Measurements from ENCODE around the gene TMEM53.

GRCh38 chr1:44719318-44719717 is 45.0 kb upstream of the TMEM53 start:
- no peak for TF ChIP-seq POLR2A (IDR thresholded peaks at IDR 0.05; ENCODE audit: low read depth, low read length)
- TF ChIP-seq POU2F2 (IDR thresholded peaks at IDR 0.05; ENCODE audit: low read depth, low read length): no peak
- TF ChIP-seq POLR2AphosphoS5 (IDR thresholded peaks at IDR 0.05; ENCODE audit: low read depth, low read length): no peak
